Loucy (cell line): Measurements from ENCODE around the gene DNMT1.

Experiments
- H2AFZ ChIP-seq: fragments of 200-600 bp; sonication (generic); 2 replicates; pipeline ENCODE4 v1.6.0; 2016; ENCODE audit warnings: antibody characterized with exemption, mild to moderate bottlenecking, low read length, moderate library complexity
- H3F3A ChIP-seq: fragments of 200-600 bp; 2 replicates; pipeline ENCODE4 v1.6.0; 2016; ENCODE audit warnings: antibody characterized with exemption, low read depth, mild to moderate bottlenecking
- H3K27me3 ChIP-seq: fragments of 200-600 bp; sonication (generic); 2 replicates; pipeline ENCODE4 v1.6.1; 2014; ENCODE audit warnings: low read length, mild to moderate bottlenecking; ENCODE audit not compliant: insufficient read depth, poor library complexity, severe bottlenecking
- H3K36me3 ChIP-seq: fragments of 200-600 bp; sonication (generic); 2 replicates; pipeline ENCODE4 v1.6.1; 2016; ENCODE audit warnings: low read length; ENCODE audit not compliant: insufficient read depth
- H3K4me1 ChIP-seq: fragments of 200-600 bp; sonication (generic); 2 replicates; pipeline ENCODE4 v1.5.1; 2014; ENCODE audit warnings: low read length, mild to moderate bottlenecking; ENCODE audit not compliant: insufficient read depth, poor library complexity, severe bottlenecking
- H3K4me2 ChIP-seq: fragments of 200-600 bp; sonication (generic); 2 replicates; pipeline ENCODE4 v1.6.0; 2014; ENCODE audit warnings: antibody characterized with exemption, low read length, low read depth, mild to moderate bottlenecking; ENCODE audit not compliant: poor library complexity, severe bottlenecking
- H3K4me3 ChIP-seq: fragments of 200-600 bp; sonication (generic); 2 replicates; pipeline ENCODE4 v1.5.1; 2014; ENCODE audit warnings: low read length, mild to moderate bottlenecking, mixed read lengths; ENCODE audit not compliant: poor library complexity, severe bottlenecking
- H3K79me2 ChIP-seq: fragments of 200-600 bp; sonication (generic); 2 replicates; pipeline ENCODE4 v1.6.1; 2014; ENCODE audit warnings: low read length; ENCODE audit not compliant: insufficient read depth
- H3K9ac ChIP-seq: fragments of 200-600 bp; sonication (generic); 2 replicates; pipeline ENCODE4 v1.6.0; 2014; ENCODE audit warnings: mild to moderate bottlenecking, low read depth, low read length, moderate library complexity; ENCODE audit not compliant: poor library complexity, severe bottlenecking
- H3K9me2 ChIP-seq: fragments of 200-600 bp; sonication (generic); replicated peaks from 2 replicates; pipeline ENCODE4 v1.6.1; 2016; ENCODE audit warnings: low read depth, low read length, mixed read lengths
- H3K9me3 ChIP-seq: fragments of 200-600 bp; sonication (generic); 2 replicates; pipeline ENCODE4 v1.6.1; 2014; ENCODE audit warnings: mild to moderate bottlenecking, antibody characterized with exemption, low read length, low read depth; ENCODE audit not compliant: insufficient read depth
- H4K20me1 ChIP-seq: fragments of 200-600 bp; sonication (generic); 2 replicates; pipeline ENCODE4 v1.6.0; 2014; ENCODE audit warnings: antibody characterized with exemption, low read length, mild to moderate bottlenecking; ENCODE audit not compliant: insufficient read depth, poor library complexity, severe bottlenecking
- EZH2phosphoT487 ChIP-seq: fragments of 200-600 bp; IDR thresholded peaks from 2 replicates; pipeline ENCODE4 v1.6.1; 2018; ENCODE audit warnings: antibody characterized with exemption, mild to moderate bottlenecking, moderate library complexity, borderline replicate concordance
- TF ChIP-seq, protein P1 (sequence below): fragments of 200-600 bp; sonication (generic); conservative IDR thresholded peaks from 2 replicates; pipeline ENCODE4 v1.5.1; 2014; ENCODE audit warnings: mild to moderate bottlenecking, antibody characterized with exemption, low read length

DNMT1 gene

DNA sequence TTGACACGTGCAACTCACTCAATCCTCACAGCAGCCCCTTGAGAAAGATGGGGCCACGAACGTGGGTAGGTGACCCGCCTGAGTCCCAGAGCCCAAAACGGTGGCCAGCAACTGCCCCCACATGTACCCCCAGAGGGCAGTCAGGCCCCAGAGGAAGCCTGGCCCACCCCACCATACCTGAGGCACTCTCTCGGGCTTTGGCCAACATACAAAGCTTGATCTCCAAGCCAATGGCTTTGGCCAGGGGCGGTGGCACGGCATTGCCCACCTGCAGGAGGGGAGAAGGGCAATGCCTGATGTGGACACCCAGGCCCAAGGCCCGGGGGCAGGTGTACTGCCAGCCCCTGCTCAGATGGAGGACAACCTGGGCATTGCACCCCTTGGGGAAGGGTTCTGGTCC is 60.7 kb downstream of the DNMT1 start:
- Histone ChIP-seq H3K9me2 (no peaks in the 10 kb centered on the region), H3K36me3 (peaks cover 75% of the 10 kb centered on the region; the same call in 1 of the 2 replicates), H4K20me1 (no peaks in the 10 kb centered on the region), H3K9ac (no peak overlapping the region), H3K4me1 (no peaks in the 10 kb centered on the region), H3K4me3 (no peak overlapping the region), H3K9me3 (no peaks in the 10 kb centered on the region), H2AFZ (no peak overlapping the region), H3K4me2 (no peak overlapping the region), H3K79me2 (no peaks in the 10 kb centered on the region), H3F3A (no peaks in the 10 kb centered on the region), H3K27me3 (no peaks in the 10 kb centered on the region)
- TF ChIP-seq, protein P1, sequence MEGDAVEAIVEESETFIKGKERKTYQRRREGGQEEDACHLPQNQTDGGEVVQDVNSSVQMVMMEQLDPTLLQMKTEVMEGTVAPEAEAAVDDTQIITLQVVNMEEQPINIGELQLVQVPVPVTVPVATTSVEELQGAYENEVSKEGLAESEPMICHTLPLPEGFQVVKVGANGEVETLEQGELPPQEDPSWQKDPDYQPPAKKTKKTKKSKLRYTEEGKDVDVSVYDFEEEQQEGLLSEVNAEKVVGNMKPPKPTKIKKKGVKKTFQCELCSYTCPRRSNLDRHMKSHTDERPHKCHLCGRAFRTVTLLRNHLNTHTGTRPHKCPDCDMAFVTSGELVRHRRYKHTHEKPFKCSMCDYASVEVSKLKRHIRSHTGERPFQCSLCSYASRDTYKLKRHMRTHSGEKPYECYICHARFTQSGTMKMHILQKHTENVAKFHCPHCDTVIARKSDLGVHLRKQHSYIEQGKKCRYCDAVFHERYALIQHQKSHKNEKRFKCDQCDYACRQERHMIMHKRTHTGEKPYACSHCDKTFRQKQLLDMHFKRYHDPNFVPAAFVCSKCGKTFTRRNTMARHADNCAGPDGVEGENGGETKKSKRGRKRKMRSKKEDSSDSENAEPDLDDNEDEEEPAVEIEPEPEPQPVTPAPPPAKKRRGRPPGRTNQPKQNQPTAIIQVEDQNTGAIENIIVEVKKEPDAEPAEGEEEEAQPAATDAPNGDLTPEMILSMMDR, result no peak
- TF ChIP-seq EZH2phosphoT487, result no peak

GRCh38 chr19:10133596-10133995 is 61.2 kb downstream of the DNMT1 start:
- H3K9me3 ChIP-seq, result no peaks in the 10 kb centered on the region
- H3K4me3 ChIP-seq, result no peak overlapping the region
- H3K79me2 ChIP-seq, result no peaks in the 10 kb centered on the region
- H3K9ac ChIP-seq, result no peak overlapping the region
- no peak overlapping the region for H2AFZ ChIP-seq
- no peaks in the 10 kb centered on the region for H3K9me2 ChIP-seq
- H3K4me2 ChIP-seq, result no peak overlapping the region
- H3K27me3 ChIP-seq, result no peaks in the 10 kb centered on the region
- H3K36me3 ChIP-seq, result peaks cover 71% of the 10 kb centered on the region; the same call in 1 of the 2 replicates
- no peaks in the 10 kb centered on the region for H3K4me1 ChIP-seq
- H3F3A ChIP-seq, result no peaks in the 10 kb centered on the region
- TF ChIP-seq, protein P1, result no peak
- no peak for TF ChIP-seq EZH2phosphoT487
- H4K20me1 ChIP-seq, result no peaks in the 10 kb centered on the region

GRCh38 chr19:10132905-10133304 is 61.8 kb downstream of the DNMT1 start:
- Histone ChIP-seq H2AFZ (no peak overlapping the region), H3K4me1 (no peaks in the 10 kb centered on the region), H3K79me2 (no peaks in the 10 kb centered on the region), H3F3A (no peaks in the 10 kb centered on the region), H3K36me3 (peaks cover 68% of the 10 kb centered on the region; the same call in 1 of the 2 replicates), H3K27me3 (no peaks in the 10 kb centered on the region), H3K9me2 (no peaks in the 10 kb centered on the region), H3K4me3 (no peak overlapping the region), H4K20me1 (no peaks in the 10 kb centered on the region), H3K9ac (no peak overlapping the region), H3K9me3 (no peaks in the 10 kb centered on the region), H3K4me2 (no peak overlapping the region)
- TF ChIP-seq, protein P1, result no peak
- no peak for TF ChIP-seq EZH2phosphoT487
